Thyroid gland (tissue), 4 donors: Measurements from ENCODE around the gene MROH8.

Experiments used
- POLR2A ChIP-seq, 2 donors: fragments of 450-650 bp; IDR thresholded peaks; one replicate each; pipeline ENCODE4 v1.6.1; 2017; ENCODE audit warnings: antibody characterized with exemption in 2 of 2, mild to moderate bottlenecking in 2 of 2, moderate library complexity in 1 of 2
- TF ChIP-seq, protein P1 (sequence below), 6 experiments: fragments of 200-600 bp in 3 of 6; fragments of 450-650 bp in 3 of 6; sonication (generic) in 3 of 6; IDR thresholded peaks; one replicate each; pipeline ENCODE4 v1.5.1; 2016 to 2019; ENCODE audit warnings: antibody characterized with exemption in 6 of 6, mild to moderate bottlenecking in 2 of 6, inconsistent platforms in 1 of 6, moderate library complexity in 1 of 6

DNA sequence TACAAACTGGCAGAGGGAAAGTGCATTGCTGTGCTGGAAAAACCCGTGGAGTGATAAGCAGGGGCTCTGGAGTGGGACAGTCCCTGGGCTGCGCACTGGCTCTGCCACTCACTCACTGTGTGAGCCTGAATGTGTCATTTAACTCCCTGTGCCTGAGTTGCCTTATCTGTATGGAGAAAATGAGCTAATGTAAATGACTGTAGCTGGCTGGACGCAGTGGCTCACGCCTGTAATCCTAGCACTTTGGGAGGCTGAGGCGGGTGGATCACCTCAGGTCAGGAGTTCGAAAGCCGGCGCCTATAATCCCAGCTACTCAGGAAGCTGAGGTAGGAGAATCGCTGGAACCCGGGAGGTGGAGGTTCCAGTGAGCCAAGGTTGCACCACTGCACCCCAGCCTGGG is 18.7 kb downstream of the MROH8 start:
- TF ChIP-seq, protein P1, sequence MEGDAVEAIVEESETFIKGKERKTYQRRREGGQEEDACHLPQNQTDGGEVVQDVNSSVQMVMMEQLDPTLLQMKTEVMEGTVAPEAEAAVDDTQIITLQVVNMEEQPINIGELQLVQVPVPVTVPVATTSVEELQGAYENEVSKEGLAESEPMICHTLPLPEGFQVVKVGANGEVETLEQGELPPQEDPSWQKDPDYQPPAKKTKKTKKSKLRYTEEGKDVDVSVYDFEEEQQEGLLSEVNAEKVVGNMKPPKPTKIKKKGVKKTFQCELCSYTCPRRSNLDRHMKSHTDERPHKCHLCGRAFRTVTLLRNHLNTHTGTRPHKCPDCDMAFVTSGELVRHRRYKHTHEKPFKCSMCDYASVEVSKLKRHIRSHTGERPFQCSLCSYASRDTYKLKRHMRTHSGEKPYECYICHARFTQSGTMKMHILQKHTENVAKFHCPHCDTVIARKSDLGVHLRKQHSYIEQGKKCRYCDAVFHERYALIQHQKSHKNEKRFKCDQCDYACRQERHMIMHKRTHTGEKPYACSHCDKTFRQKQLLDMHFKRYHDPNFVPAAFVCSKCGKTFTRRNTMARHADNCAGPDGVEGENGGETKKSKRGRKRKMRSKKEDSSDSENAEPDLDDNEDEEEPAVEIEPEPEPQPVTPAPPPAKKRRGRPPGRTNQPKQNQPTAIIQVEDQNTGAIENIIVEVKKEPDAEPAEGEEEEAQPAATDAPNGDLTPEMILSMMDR (IDR thresholded peaks at IDR 0.05) = no peak
- TF ChIP-seq POLR2A (IDR thresholded peaks at IDR 0.05) = no peak
